Suprapubic skin (tissue), 4 donors: ENCODE measurements around the gene CCNB1. TPM values are rescaled to one million over a fixed set of nuclear protein-coding genes. Genes with fewer than 3 reads are reported as not detected.

Experiments
- DNase-seq, 2 donors: peaks; one replicate each; pipeline ENCODE4 v3.0.0-alpha.2; 2019; ENCODE audit warnings: low spot score in 2 of 2
- H3K27ac ChIP-seq: fragments of 200-600 bp; sonication (generic); one replicate; pipeline ENCODE4 v1.5.1; 2019
- H3K27me3 ChIP-seq: fragments of 200-600 bp; sonication (generic); one replicate; pipeline ENCODE4 v1.5.1; 2019
- H3K36me3 ChIP-seq: fragments of 200-600 bp; sonication (generic); one replicate; pipeline ENCODE4 v1.5.1; 2019
- H3K4me1 ChIP-seq: fragments of 200-600 bp; sonication (generic); one replicate; pipeline ENCODE4 v1.5.1; 2019
- H3K4me3 ChIP-seq: fragments of 200-600 bp; sonication (generic); one replicate; pipeline ENCODE4 v1.5.1; 2019; ENCODE audit warnings: mild to moderate bottlenecking
- H3K9me3 ChIP-seq: fragments of 200-600 bp; sonication (generic); one replicate; pipeline ENCODE4 v1.5.1; 2019
- CTCF ChIP-seq, 2 donors: fragments of 200-600 bp in 1 of 2; fragments of 450-650 bp in 1 of 2; sonication (generic) in 1 of 2; IDR thresholded peaks; one replicate each; pipeline ENCODE4 v1.5.1; 2016 to 2019; ENCODE audit warnings: antibody characterized with exemption in 2 of 2, mild to moderate bottlenecking in 1 of 2, moderate library complexity in 1 of 2
- EP300 ChIP-seq: sonication (generic); formaldehyde crosslinking; IDR thresholded peaks from one replicate; pipeline ENCODE4 v1.6.1; 2017; ENCODE audit warnings: antibody characterized with exemption
- POLR2A ChIP-seq, 2 donors: fragments of 450-650 bp; IDR thresholded peaks; one replicate each; pipeline ENCODE4 v1.6.1; 2017; ENCODE audit warnings: antibody characterized with exemption in 2 of 2, mild to moderate bottlenecking in 2 of 2, moderate library complexity in 2 of 2
- POLR2AphosphoS5 ChIP-seq, 3 donors: sonication (generic); formaldehyde crosslinking; IDR thresholded peaks; one replicate each; pipeline ENCODE4 v1.6.1; 2017; ENCODE audit warnings: antibody characterized with exemption in 3 of 3
- WGBS: methylation state at CpG from one replicate; pipeline ENCODE4 v1.1.5; 2018; 5-methylcytosine and 5-hydroxymethylcytosine counted together
- total RNA-seq, 4 donors: library from RNA; depleted of rRNA; stranded (reverse); fragments of >200 nt; gene quantifications; one replicate each; pipeline ENCODE4 v1.1.0, GENCODE V29; 2016

CCNB1 gene
- 10 to 100 TPM in 2 of 4 donors, 1 to 10 TPM in 2; 8.5 to 19.9 (median 10.8) TPM for total RNA-seq

- TF ChIP-seq POLR2A (IDR thresholded peaks at IDR 0.05) (no peak), POLR2AphosphoS5 (IDR thresholded peaks at IDR 0.05) (no peak), EP300 (no peak), CTCF (IDR thresholded peaks at IDR 0.05) (no peak)
- Histone ChIP-seq H3K27me3 (no peaks in the 10 kb centered on the region), H3K27ac (no peak within 1 kb of the TSS), H3K4me3 (peak within 1 kb of the TSS; percentile 57), H3K4me1 (peaks cover 23% of the 10 kb centered on the region), H3K9me3 (no peaks in the 10 kb centered on the region), H3K36me3 (no peaks in the 10 kb centered on the region)
- peak; percentile 97 to 98 for DNase-seq
- WGBS, result 2% methylated on average over 28 of the region's 50 CpGs
Observed at GRCh38 chr5:69166686-69167492, at the start of gene CCNB1. Gene CCNB1, plus strand, starts transcription at chr5:69167150. Its CDS starts 113 bp downstream, at chr5:69167263.

GRCh38 chr5:69129413-69129812 is 37.5 kb upstream of the CCNB1 start:
- TF ChIP-seq EP300 (no peak), CTCF (IDR thresholded peaks at IDR 0.05) (no peak), POLR2A (IDR thresholded peaks at IDR 0.05) (no peak), POLR2AphosphoS5 (IDR thresholded peaks at IDR 0.05) (no peak)
- DNase-seq, result no peak
- Histone ChIP-seq H3K4me3 (no peak overlapping the region), H3K9me3 (no peaks in the 10 kb centered on the region), H3K36me3 (peaks cover 67% of the 10 kb centered on the region), H3K27me3 (no peaks in the 10 kb centered on the region), H3K27ac (no peak overlapping the region), H3K4me1 (no peaks in the 10 kb centered on the region)

DNA sequence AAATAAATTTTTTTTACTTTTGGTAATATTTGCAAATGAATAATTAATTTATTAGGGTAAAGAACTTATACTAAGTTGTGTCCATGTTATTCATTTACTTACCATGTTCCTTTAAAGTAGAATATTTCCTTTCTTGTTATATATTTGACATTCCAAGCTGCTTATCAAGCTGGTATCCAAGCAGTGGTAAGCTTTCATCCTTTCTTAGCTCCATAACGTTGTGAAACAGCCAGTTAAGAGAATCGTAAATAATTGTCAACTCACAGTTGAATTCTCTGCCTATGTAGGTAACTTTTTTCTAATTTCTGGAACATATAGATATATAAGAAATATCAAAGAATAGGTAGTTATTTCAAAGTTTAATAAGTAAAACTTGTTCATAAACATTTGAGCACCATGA is 36.7 kb upstream of the CCNB1 start:
- WGBS, result 72% methylated on average over 2 of the region's 2 CpGs
- Histone ChIP-seq H3K27ac (no peak overlapping the region), H3K27me3 (no peaks in the 10 kb centered on the region), H3K36me3 (peaks cover 60% of the 10 kb centered on the region), H3K9me3 (no peaks in the 10 kb centered on the region), H3K4me3 (no peak overlapping the region), H3K4me1 (no peaks in the 10 kb centered on the region)
- DNase-seq, result no peak
- TF ChIP-seq POLR2AphosphoS5 (IDR thresholded peaks at IDR 0.05) (no peak), CTCF (IDR thresholded peaks at IDR 0.05) (no peak), EP300 (no peak), POLR2A (IDR thresholded peaks at IDR 0.05) (no peak)

GRCh38 chr5:69131304-69131703 is 35.6 kb upstream of the CCNB1 start:
- H3K9me3 ChIP-seq, result no peaks in the 10 kb centered on the region
- H3K27ac ChIP-seq, result no peak overlapping the region
- H3K4me1 ChIP-seq, result no peaks in the 10 kb centered on the region
- TF ChIP-seq POLR2A (IDR thresholded peaks at IDR 0.05), result no peak
- no peak for TF ChIP-seq POLR2AphosphoS5 (IDR thresholded peaks at IDR 0.05)
- no peak for TF ChIP-seq CTCF (IDR thresholded peaks at IDR 0.05)
- TF ChIP-seq EP300, result no peak
- no peak for DNase-seq
- H3K27me3 ChIP-seq, result no peaks in the 10 kb centered on the region
- no peak overlapping the region for H3K4me3 ChIP-seq
- H3K36me3 ChIP-seq, result peaks cover 50% of the 10 kb centered on the region

DNA sequence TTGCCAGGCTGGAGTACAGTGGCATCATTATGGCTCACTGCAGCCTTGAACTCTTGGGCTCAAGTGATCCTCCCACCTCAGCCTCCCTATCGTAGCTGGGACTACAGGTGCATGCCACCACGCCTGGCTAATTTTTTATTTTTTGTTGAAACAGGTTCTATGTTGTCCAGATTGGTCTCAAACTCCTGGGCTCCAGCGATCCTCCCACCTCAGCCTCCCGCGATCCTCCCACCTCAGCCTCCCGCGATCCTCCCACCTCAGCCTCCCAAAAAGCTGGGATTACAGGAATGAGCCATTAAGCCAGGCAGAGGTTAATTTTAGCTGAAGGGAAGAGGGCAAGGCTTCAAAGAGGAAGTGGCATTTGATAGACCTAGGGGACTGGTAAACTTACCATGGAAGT is 32.8 kb upstream of the CCNB1 start:
- Histone ChIP-seq H3K9me3 (no peaks in the 10 kb centered on the region), H3K4me1 (no peaks in the 10 kb centered on the region), H3K27me3 (no peaks in the 10 kb centered on the region), H3K4me3 (no peak overlapping the region), H3K27ac (no peak overlapping the region), H3K36me3 (peaks cover 26% of the 10 kb centered on the region)
- 69% methylated on average over 7 of the region's 7 CpGs for WGBS
- TF ChIP-seq EP300 (no peak), POLR2AphosphoS5 (IDR thresholded peaks at IDR 0.05) (no peak), CTCF (IDR thresholded peaks at IDR 0.05) (no peak), POLR2A (IDR thresholded peaks at IDR 0.05) (no peak)
- no peak for DNase-seq
